ENCODE data around the gene CLEC11A.
"Not testable (repeated sequence)": the region's sequence is repeated elsewhere in the genome, so short reads cannot be mapped to it uniquely, and the experiment has no call there.

GRCh38 chr19:50766746-50767145 is 43.6 kb downstream of the CLEC11A start:
- TF ChIP-seq CTCF (IDR thresholded peaks at IDR 0.05; ENCODE audit: low read depth, low read length); POLR2A (IDR thresholded peaks at IDR 0.05; ENCODE audit: extremely low read depth, insufficient read length); MYC (IDR thresholded peaks at IDR 0.05; ENCODE audit: low read depth, low read length): not testable (repeated sequence)
